ENCODE results near the gene CCDC188. TPM values are rescaled to one million over a fixed set of nuclear protein-coding genes. Genes with fewer than 3 reads are reported as not detected.

Gene CCDC188
- total RNA-seq, 1 experiment from 2014 or later, result 0.84 TPM

DNA sequence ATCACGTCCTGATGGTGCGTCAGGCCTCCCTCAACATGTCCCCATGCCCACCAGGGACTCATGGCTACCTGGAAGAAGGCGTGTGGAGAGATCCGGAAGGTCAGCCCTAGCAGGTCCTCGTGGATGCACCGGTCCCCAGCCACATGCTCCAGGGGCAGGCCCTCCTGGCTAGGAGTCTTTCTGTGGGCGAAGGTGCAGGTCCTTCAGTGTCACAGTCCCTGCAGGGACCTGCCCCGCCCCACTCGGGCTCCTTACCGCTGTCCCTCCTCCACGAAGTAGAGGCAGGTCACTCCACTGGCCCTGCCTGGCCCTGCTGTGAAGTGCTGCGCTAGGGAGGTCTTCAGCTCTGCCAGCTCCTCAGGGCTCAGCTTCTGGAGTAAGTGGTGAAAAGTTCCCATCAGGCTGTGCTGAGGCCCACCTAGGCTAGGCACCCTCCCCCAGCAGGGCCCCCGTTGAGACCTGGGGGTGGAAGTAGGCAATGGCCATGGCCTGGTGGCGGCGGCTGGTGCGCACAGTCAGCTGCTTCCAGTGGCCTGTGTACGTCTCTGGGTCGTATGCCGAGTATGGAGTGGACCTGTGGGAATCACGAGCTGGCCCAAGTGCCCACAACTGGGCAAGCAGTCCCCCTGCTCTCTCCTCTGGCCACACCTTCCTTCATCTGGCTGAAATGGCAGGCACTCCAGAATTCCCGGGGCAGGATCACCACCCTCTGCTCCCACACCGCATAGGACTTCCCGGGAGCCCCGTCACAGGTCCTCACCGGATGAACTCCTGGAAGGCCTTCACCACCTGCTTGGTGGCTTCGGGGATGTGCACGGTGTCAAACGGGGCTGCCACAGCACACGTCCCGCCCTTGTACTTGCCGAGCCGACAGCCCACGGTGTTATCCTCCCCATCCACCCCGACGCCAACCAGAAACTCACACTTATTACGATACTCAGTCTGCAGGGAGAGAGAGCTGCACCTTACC lies 36.1 kb downstream of the CCDC188 start:
- Histone ChIP-seq H3K27me3 (replicated peaks) (no peaks in the 10 kb centered on the region), H3K9me3 (replicated peaks) (no peaks in the 10 kb centered on the region), H3K36me3 (peaks cover 90% of the 10 kb centered on the region), H3K4me3 (no peak overlapping the region), H3K4me1 (replicated peaks) (peaks cover 21% of the 10 kb centered on the region), H3K27ac (no peak overlapping the region)
- no peak for DNase-seq (ENCODE audit: low read depth in 1 of 2, low spot score in 2 of 2)

DNA sequence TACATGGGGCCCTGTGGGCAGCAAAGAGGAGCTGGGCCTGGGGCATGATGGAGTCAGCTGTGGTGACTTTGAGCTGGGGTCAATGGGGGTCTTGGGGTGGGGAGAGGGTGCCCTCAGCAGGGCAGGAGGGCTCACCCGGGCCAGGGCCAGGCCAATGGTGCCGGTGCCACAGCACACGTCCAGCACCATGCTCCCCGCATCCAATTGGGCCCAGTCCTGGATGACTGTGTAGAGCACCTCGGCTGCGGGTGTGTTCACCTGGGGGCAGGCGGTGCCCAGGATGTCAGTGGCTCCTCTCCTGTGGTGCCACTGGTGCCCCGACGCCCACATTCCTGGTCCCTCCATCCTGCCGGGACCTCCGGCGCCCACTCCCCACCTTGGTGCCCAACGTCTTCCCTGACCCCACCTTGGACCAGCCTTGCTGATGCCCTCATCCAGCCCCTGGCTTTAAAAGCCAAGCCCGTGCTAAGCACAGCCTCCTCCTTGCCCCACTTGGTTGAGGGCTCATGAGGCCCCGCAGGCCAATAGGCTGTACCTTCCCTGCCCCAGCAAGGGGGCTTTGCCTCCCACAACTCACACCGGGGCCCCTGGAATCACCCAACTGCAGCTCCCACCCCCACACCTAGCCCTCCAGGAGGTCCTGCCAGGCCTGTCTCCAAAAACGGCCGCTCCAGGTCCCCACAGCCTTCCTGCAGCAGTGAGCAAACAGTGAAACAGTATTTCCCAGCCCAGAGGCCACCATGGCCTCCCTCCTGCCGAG lies 37.1 kb downstream of the CCDC188 start:
- Histone ChIP-seq H3K4me1 (replicated peaks) (peaks cover 15% of the 10 kb centered on the region), H3K4me3 (no peak overlapping the region), H3K36me3 (peaks cover 90% of the 10 kb centered on the region), H3K27me3 (replicated peaks) (no peaks in the 10 kb centered on the region), H3K9me3 (replicated peaks) (no peaks in the 10 kb centered on the region), H3K27ac (no peak overlapping the region)
- no peak for DNase-seq (ENCODE audit: low read depth in 1 of 2, low spot score in 2 of 2)

DNA sequence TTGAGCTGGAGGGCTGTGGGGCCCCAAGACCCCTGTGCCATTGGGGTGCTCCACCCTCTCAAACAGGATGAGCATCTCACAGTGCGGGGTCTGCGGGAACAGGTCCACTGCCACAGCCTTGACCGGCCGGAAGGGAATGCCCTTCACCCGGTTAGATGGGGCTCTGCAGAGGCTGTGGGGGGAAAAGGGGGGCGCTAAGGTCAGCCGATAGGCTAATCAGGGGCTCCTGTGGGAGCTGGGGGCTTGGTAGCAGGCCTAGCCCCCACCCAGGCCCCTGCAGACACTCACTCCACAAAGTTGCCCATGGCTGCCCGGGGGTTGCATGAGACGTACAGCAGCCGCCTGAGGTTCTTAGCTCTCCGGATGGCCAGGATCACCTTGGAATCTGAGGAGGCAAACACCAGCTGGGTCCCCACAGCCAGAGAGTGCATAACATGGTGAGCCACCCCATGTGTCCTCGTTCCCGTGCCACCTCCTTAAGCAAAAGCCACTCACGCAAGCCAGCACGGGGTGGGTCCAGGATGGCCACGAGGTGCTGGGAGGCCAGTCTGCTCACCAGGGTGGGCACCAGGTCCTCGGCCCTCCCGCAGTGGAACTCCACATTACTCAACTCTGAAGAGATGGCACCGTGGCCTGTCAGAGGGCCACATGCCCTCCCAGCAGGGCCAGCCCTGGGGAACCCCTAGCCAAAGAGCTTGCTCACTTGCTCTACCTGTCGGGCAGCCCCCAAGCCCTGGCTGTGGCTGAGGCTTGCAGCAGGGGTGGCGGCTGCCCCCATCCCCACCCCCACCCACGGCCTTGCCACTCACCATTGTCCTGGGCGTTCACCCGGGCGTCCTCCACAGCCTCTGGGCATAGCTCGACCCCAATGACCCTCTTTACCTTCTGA lies 38.0 kb downstream of the CCDC188 start:
- Histone ChIP-seq H3K27me3 (replicated peaks) (no peaks in the 10 kb centered on the region), H3K4me1 (replicated peaks) (peaks cover 11% of the 10 kb centered on the region), H3K27ac (no peak overlapping the region), H3K4me3 (no peak overlapping the region), H3K9me3 (replicated peaks) (no peaks in the 10 kb centered on the region), H3K36me3 (peaks cover 90% of the 10 kb centered on the region)
- DNase-seq (ENCODE audit: low read depth in 1 of 2, low spot score in 2 of 2), result no peak

DNA sequence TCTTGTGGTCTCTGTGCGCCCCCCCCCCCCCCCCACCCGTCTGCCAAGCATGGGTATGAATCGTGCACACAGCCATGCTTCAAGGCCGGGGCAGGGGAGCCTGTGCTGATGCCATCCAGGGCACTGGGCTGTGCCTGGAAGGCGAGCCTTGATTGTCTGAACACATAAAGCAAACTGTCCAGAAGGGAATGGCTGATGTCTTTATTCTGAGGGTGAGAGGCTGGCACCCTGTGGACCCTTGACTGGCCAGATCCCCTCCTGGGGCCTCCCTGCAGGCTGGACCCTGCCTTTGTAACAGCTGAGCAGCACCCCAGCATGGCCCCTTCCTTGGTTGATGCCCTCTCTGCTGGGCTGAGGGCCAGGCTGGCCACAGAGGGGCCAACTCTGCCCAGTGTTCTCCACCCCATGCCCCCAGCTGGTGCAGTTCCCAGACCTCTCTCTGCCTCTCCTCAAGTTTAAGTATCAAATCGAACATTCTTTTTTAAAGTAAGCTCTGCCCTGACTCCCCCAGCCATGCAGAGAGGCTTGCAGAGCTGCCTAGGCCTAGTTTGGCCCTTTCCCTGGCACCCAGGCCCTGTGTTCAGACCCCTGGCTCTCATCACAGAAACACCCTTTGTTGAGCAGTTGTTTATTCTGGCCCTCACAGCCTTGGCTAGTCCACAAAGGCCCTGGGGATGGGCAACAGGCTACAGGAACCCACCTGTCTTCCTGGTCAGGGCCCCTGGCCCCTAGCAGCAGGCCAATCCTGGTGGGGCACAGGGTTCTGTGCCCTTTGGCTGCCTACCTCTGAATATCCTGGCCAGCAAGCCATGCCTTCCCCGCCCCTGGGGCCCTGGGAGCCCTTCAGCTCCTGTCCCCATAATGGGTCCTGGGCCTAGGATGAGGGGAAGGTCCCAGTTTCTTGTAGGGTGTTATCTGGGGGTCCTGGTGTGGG lies 38.9 kb downstream of the CCDC188 start:
- Histone ChIP-seq H3K9me3 (replicated peaks) (no peaks in the 10 kb centered on the region), H3K27me3 (replicated peaks) (no peaks in the 10 kb centered on the region), H3K4me3 (no peak overlapping the region), H3K36me3 (peaks cover 96% of the 10 kb centered on the region), H3K27ac (no peak overlapping the region), H3K4me1 (replicated peaks) (peaks cover 11% of the 10 kb centered on the region)
- DNase-seq (ENCODE audit: low read depth in 1 of 2, low spot score in 2 of 2), result no peak

DNA sequence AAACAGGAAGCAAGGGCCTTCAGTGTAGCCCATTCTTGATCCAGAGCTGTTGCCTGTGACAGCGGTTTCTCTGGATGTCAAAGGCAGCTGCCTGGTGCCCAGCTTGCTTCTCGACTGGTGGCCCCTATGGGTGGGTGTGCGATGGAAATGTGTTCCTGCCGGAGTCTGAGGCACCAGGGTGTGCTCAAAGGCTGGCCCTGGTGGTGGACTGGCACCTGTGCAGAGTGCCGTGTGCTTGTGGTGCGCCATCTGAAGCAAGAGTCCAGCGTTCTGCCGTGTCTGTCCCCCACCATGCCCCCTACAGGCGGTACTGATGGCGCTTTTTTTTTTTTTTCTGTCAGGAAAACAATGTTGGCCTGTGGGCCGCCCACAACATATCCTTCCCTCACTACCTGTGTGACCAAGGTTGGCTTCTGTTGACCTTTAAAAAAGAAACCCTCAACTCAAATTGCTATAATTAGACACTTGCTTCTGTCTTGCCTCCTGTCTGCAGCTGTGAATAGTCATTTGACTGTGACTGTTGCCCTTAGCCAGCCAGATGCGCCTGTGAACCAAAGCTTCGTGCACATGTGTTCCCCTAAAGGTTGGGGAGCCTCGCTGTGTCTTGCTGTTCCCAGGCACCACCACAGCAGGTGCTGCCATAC lies 39.7 kb downstream of the CCDC188 start:
- Histone ChIP-seq H3K4me1 (replicated peaks) (peaks cover 8% of the 10 kb centered on the region), H3K9me3 (replicated peaks) (no peaks in the 10 kb centered on the region), H3K27me3 (replicated peaks) (no peaks in the 10 kb centered on the region), H3K4me3 (no peak overlapping the region), H3K36me3 (peaks cover 98% of the 10 kb centered on the region), H3K27ac (no peak overlapping the region)
- no peak for DNase-seq (ENCODE audit: low read depth in 1 of 2, low spot score in 2 of 2)

DNA sequence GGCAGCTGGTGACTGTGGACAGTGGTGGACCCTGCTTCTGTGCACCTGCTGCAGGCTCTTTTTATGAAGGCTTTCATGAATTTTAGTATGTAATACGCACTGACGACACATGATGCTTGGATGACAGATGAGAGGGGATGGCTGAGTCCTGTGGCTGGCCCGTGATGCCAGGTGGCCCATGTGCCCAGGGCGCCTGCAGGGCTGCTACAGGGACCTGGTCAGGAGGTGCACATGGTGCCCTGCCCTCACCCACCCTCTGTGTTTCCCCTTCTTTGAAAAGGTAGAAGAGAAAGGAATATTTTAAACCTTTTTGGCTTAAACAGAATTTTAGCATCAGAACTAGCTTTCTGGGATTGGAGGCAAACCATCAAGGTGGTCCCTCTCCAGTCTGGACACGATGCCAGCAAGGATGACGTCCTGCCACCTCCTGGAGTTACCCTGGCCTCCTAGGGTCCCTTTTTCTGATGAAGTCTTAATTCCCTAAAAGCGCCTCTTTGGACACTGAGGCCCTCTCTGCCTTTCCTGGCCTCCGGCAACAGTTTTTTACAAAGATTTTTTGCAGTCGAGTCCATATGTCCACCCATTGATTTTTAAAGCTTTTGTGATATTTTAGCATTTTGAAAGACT lies 40.4 kb downstream of the CCDC188 start:
- H3K4me1 ChIP-seq (replicated peaks), result peaks cover 2% of the 10 kb centered on the region
- no peak overlapping the region for H3K27ac ChIP-seq
- H3K36me3 ChIP-seq, result peaks cover 98% of the 10 kb centered on the region
- H3K9me3 ChIP-seq (replicated peaks), result no peaks in the 10 kb centered on the region
- DNase-seq (ENCODE audit: low read depth in 1 of 2, low spot score in 2 of 2), result no peak
- no peak overlapping the region for H3K4me3 ChIP-seq
- no peaks in the 10 kb centered on the region for H3K27me3 ChIP-seq (replicated peaks)

DNA sequence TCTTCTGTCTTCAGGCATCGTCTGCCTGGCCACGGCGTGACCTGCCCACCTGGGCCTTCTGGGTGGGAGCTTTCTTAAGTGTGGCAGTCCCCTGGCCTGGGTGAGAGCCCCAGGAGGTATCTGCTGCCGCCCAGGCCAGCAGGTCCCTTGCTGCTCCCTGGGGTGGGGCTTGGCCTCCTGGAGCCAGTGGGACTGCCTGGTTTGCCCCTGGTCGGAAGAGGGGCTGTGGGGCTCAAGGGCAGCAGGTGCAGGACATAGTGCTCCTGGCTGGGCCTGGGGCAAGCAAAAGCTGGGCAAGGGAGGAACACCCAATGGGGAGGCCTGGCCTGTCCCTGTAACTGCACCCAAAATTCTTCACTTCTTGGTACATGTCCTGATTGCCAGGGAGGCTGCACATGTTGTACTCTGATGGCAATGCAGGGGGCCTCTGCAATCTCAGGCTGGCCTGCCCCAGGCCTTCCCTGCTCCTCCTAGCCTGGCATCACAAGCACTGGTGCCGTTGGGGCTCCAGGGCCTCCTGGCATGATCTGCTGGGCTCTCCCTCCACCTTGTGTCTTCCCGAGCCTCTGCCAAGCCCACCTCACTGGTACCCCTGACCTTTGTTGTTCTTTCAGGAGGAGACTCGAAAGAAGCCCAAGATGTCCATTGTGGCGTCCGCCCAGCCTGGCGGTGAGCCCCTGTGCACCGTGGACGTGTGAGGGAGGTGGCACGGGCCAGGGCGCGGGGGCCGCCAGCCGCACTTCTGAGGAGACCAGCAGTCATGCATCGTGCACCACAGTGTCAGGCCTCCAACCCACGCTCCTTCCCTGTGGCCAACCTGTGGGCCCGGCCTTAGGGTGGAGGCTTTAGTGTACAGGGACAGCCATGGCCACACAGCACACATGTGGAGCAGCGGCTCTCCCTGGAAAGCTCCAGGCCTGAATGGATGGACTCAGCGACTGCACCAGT lies 41.2 kb downstream of the CCDC188 start:
- Histone ChIP-seq H3K27me3 (replicated peaks) (no peaks in the 10 kb centered on the region), H3K27ac (no peak overlapping the region), H3K4me1 (replicated peaks) (no peaks in the 10 kb centered on the region), H3K4me3 (no peak overlapping the region), H3K36me3 (peaks cover 98% of the 10 kb centered on the region), H3K9me3 (replicated peaks) (no peaks in the 10 kb centered on the region)
- no peak for DNase-seq (ENCODE audit: low read depth in 1 of 2, low spot score in 2 of 2)

DNA sequence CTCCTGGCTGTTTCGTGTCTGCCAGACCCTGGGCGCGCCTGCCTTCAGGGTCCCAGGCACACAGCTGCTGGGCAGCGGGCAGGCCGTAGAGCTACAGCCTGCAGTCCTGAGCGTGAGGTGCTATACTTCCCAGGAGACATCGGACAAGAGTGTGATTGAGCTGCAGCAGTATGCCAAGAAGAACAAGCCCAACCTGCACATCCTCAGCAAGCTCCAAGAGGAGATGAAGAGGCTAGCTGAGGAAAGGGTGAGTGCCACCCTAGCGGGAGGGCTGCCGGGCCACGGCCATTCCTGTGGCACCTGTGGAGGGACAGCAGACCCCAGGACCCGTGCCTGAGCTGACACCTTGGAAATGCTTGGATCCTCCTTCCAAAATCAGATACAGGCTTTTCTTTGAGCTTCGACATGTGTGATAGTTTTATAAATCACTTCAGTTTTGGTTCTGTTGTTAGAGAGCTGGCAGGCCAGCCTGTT lies 42.1 kb downstream of the CCDC188 start:
- no peaks in the 10 kb centered on the region for H3K27me3 ChIP-seq (replicated peaks)
- no peak for DNase-seq (ENCODE audit: low read depth in 1 of 2, low spot score in 2 of 2)
- H3K4me3 ChIP-seq, result no peak overlapping the region
- H3K9me3 ChIP-seq (replicated peaks), result no peaks in the 10 kb centered on the region
- H3K36me3 ChIP-seq, result peaks cover 98% of the 10 kb centered on the region
- no peaks in the 10 kb centered on the region for H3K4me1 ChIP-seq (replicated peaks)
- H3K27ac ChIP-seq, result no peak overlapping the region

DNA sequence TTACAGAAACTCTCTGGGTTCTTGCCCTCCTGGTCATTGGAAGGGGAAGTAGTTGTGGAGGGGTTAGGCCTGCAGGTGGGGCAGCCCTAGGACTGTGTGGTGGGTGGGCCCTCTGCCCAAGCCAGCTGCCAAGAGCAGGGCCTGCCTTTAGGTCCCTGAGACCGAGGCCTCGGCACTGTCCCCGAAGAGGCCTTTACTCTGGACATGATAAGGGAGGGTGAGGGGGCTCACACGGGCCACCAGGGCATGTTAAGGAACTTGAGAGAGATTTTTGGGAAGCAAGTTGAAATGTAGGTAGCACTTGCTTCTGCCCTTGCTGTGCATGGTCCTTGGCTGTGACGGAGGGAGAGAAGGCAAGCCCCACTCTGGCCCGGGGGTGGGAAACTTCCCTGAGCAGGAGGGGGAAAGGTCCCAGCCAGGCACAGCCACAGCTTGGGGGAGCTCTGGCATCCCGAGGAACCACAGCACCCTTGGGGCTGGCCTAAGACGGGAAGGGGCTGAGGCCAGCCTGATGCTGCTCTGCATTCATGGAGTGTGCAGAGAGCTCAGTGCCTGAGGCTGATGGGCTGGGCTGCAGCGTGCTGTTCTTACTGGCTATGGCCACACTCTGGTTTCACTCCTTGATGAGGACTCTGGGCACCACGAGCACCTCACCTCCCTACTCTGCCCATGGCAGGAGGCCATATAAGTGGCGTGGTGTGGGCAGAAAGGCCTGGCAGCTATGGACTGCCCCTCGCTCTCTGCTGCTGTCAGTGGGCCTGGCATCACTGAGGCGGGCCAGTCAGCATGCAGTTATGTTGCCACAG lies 42.7 kb downstream of the CCDC188 start:
- H3K4me1 ChIP-seq (replicated peaks), result no peaks in the 10 kb centered on the region
- H3K27me3 ChIP-seq (replicated peaks), result no peaks in the 10 kb centered on the region
- no peak overlapping the region for H3K4me3 ChIP-seq
- no peak for DNase-seq (ENCODE audit: low read depth in 1 of 2, low spot score in 2 of 2)
- H3K27ac ChIP-seq, result no peak overlapping the region
- peaks cover 100% of the 10 kb centered on the region for H3K36me3 ChIP-seq
- H3K9me3 ChIP-seq (replicated peaks), result no peaks in the 10 kb centered on the region

DNA sequence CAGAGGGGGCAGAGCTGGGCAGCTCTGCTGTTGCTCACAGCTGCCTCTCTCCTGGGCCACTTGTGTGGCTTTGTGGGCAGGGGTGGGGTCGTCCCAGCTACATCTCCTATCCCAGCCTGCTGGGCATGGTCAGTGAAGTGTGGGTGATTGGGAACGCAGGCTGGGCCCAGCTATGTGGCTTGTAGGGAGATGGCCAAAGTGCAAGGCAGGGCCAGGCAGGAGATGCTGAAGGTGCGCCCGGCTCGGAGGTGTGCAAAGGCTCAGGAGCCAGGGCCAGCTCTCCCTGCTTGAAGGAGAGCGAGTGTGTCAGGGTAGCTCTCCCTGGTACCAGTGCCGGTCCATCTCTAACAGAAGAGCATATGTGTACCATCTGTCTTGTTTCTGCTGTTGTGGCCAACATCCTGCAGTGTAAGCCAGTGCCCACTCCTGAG lies 43.4 kb downstream of the CCDC188 start:
- Histone ChIP-seq H3K4me1 (replicated peaks) (no peaks in the 10 kb centered on the region), H3K36me3 (peaks cover 100% of the 10 kb centered on the region), H3K27ac (no peak overlapping the region), H3K4me3 (no peak overlapping the region), H3K27me3 (replicated peaks) (no peaks in the 10 kb centered on the region), H3K9me3 (replicated peaks) (no peaks in the 10 kb centered on the region)
- no peak for DNase-seq (ENCODE audit: low read depth in 1 of 2, low spot score in 2 of 2)
